Raji (cell line): ENCODE measurements around the gene CPNE5.

Experiments used
- POLR2A ChIP-seq: IDR thresholded peaks from 2 replicates; pipeline ENCODE4 v1.6.1; 2011; ENCODE audit warnings: low read depth, low read length, control low read depth; ENCODE audit not compliant: insufficient read depth

CPNE5 gene

GRCh38 chr6:36847991-36848390 lies 8.7 kb upstream of the CPNE5 start:
- no peak for TF ChIP-seq POLR2A

DNA sequence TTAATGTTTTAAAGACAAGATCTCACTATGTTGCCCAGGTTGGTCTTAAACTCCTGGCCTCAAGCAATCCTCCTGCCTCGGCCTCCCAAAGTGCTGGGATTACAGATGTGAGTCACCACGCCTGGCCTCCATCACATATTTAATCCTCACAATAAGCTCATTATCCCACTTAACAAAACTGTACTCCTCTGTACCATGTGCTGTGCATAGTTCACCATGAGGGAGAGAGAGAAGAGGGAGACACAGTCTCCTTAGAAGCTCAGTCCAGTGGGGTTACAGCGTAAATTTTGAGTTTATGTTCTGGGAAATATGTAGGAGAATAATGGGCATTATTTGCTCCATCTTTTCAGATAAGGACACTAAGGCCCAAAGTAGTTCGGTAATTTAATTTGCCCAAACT lies 7.9 kb upstream of the CPNE5 start:
- no peak for TF ChIP-seq POLR2A

GRCh38 chr6:36845233-36845632 lies 6.0 kb upstream of the CPNE5 start:
- TF ChIP-seq POLR2A, result no peak

DNA sequence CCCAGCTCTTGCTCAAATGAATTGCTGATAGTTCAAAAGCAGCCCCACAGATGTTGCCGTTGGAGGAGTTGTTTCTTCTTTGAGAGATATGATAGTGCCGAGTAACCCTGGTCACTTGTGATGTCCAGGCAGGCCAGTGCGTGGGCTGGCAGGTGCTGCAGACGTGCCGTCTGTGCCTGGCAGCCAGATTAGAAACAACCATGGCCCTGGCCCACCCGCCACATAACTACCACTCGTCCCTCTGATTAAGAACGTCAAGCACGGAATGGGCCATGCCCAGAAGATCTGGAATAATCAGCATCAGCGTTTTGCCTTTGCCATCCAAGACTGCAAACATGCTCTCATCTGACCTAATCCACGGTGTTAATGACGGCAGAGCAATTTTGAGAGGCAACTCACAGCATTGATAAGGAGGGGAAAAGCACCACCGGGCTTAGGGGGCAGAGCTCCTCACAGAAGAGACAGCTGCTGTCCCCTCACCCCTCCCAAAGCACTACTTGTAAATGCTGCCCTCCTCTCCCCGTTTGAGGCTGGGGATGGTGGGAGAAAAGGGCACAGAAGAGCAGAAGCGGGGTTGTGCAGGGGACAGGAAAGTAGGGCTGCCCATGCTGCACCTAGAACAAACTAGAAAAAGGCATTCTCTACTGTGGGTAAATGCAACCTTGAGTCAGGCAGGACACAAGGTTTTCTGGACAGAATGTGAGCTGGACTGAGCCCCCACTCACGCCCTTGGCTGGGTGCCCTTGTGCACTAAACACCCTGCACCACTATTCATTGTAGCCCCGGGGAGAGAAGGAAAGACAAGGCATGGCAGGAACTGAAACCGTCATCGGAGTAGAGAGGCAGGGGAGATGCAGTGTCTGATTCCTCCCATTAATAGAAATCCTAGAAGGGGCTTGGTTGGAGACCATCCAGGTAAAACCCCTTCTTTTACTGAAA lies 5.3 kb upstream of the CPNE5 start:
- no peak for TF ChIP-seq POLR2A

DNA sequence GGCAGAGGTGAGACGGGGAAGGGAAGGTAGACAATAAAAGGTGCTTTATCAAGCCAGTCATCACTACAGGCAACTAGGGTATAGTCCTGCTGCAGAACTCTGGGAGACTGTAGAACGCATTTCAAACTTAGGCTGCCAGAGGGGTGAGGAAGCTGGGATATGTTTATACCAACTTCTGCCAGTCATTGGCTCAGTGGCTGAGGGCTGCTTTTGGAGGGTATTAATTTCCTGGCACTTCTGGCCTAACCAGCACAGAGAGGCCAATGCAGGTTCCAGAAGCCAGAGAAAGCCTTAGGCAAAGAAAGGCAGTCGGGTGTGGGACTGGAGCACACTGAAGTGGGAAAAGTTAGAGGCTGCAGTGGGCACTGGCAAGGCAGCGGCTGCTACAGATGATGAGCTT lies 3.9 kb upstream of the CPNE5 start:
- TF ChIP-seq POLR2A, result no peak

DNA sequence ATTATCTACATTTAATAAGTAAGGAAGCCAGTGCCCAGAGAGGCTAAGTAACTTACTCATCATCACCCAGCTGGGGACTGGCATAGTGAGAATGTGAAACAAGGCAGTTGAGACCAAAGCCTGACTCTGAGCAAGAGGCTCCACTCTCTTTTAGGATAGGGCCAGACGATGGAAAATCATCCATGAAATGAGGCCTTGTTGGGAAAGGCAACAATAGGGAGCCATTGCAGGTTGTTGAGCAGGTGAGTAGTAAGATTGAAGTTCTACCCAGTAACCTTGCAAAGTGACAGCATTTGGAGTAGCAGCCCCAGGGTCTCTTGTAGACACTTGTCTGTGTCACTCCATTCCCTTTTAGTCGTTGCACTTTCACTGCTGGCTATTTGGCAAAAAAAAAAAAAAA lies 2.5 kb upstream of the CPNE5 start:
- TF ChIP-seq POLR2A, result no peak

GRCh38 chr6:36840432-36841403 lies 1.5 kb upstream of the CPNE5 start:
- TF ChIP-seq POLR2A, result no peak

GRCh38 chr6:36839749-36840431 lies 646 bp upstream of the CPNE5 start:
- no peak for TF ChIP-seq POLR2A

DNA sequence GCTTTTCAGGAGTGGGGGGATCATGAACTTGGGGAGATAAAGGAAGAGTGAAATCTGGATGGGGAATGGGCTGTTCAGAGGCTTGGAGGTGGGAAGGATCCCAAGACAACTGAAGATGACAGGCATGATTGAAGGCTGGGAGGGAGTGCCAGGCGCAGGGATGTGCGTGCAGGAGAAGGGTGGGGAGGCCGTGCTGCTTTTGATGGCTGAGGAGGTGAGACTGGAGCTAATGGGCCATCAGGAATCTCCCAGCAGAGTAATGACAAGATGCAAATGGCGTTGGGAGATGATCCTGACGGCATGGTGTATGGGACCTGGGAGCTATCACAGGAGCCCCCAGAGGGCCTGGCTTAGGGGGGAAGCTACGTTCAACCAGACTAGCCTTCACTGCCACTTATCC lies 1.6 kb downstream of the CPNE5 start:
- no peak for TF ChIP-seq POLR2A

- no peak for TF ChIP-seq POLR2A
Observed at GRCh38 chr6:36837022-36837339, 2.3 kb downstream of the CPNE5 start.

- TF ChIP-seq POLR2A, result no peak
Observed at GRCh38 chr6:36836111-36837021, 2.9 kb downstream of the CPNE5 start.

DNA sequence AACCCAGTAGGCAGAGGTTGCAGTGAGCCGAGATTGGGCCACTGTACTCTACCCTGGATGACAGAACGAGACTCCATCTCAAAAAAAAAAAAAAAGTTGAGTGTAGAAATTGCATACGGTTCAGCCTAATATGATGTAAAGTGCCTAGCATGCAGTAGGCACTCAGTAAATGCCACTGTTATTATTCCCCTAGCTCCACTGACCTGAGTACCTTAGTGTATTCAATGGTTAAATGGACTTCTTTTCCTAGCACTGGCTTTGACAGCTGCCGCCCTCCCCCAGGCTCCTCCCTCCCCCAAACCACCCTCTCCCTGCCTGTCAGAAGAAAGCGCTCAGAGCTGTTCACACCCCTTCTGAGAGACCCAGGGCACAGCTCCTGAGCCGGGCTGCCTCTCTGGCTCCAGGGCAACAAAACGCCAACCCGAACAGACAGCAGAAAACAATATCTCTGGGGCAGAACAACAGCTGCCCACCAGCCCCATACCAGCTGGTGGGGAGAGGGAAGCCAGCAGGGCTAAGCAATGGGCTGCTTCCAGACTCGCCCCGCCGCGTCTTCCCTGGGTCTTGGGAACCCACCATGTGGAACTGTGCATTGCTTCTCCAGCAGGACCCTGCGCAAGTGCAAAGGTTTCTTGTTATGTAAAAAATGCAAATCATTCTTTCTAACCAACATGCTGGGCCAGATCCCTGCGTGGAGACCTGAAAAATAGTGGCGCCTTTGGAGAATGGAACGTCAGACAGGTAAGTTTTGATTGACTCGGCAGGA lies 4.5 kb downstream of the CPNE5 start:
- no peak for TF ChIP-seq POLR2A

DNA sequence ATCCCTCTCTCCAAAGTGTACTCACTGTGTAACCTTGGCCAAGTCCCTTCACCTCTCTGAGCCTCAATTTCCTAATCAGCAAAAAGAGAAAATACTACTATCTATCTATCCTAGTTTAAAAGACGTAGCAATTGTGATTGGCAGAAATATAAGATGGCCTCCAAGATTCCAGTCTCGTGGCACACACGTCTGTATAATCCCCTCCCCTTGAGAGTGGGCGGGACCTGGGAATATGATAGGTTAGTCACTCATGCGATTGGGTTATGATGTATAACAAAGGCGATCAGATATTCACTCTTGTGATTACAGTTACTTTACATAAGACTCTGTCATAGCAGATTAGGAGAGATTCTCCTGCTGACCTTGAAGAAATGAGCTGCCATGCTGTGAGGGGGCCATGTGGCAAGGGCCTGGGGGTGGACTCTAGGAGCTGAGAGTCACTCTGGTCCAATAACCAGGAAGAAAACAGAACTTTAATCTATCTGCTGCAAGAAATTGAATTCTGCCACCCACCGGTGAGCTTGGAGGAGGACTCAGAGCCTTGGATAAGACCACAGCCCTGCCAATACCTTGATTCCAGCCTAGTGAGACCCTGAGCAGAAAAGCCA lies 6.0 kb downstream of the CPNE5 start:
- no peak for TF ChIP-seq POLR2A
